Esophagus muscularis mucosa (tissue), 4 donors: Measurements from ENCODE around the gene UBE2U. TPM values are rescaled to one million over a fixed set of nuclear protein-coding genes. Genes with fewer than 3 reads are reported as not detected.

ENCODE experiments used
- DNase-seq: peaks from one replicate; pipeline ENCODE4 v3.0.0-alpha.2; 2017; ENCODE audit errors: extremely low spot score
- H3K27ac ChIP-seq, 4 donors: fragments of 200-600 bp; sonication (generic); replicated peaks in 1 of 4; 1 replicate in 3 of 4; 2 replicates in 1 of 4; pipeline ENCODE4 v1.5.1; 2016 to 2019; ENCODE audit warnings: mild to moderate bottlenecking in 1 of 4
- H3K27me3 ChIP-seq, 4 donors: fragments of 200-600 bp; sonication (generic); one replicate each; pipeline versions ENCODE4 v1.5.1 to v1.6.0; 2016 to 2019
- H3K36me3 ChIP-seq, 4 donors: fragments of 200-600 bp; sonication (generic); one replicate each; pipeline ENCODE4 v1.5.1; 2016 to 2019
- H3K4me1 ChIP-seq, 4 donors: fragments of 200-600 bp; sonication (generic); one replicate each; pipeline ENCODE4 v1.5.1; 2016 to 2019
- H3K4me3 ChIP-seq, 4 donors: fragments of 200-600 bp; sonication (generic); 1 replicate in 2 of 4; 2 replicates in 2 of 4; pipeline ENCODE4 v1.5.1; 2016 to 2019; ENCODE audit warnings: mild to moderate bottlenecking in 4 of 4, moderate library complexity in 1 of 4
- H3K9me3 ChIP-seq, 4 donors: fragments of 200-600 bp; sonication (generic); 1 replicate in 3 of 4; 2 replicates in 1 of 4; pipeline ENCODE4 v1.5.1; 2016 to 2019
- EP300 ChIP-seq: sonication (generic); formaldehyde crosslinking; IDR thresholded peaks from one replicate; pipeline ENCODE4 v1.6.1; 2017; ENCODE audit warnings: antibody characterized with exemption
- POLR2A ChIP-seq: fragments of 450-650 bp; IDR thresholded peaks from one replicate; pipeline ENCODE4 v1.6.1; 2017; ENCODE audit warnings: antibody characterized with exemption, moderate library complexity, mild to moderate bottlenecking, low read depth
- POLR2AphosphoS5 ChIP-seq, 2 donors: sonication (generic); formaldehyde crosslinking; IDR thresholded peaks; one replicate each; pipeline ENCODE4 v1.6.1; 2017; ENCODE audit warnings: antibody characterized with exemption in 2 of 2
- WGBS: methylation state at CpG from one replicate; pipeline ENCODE4 v1.1.5; 2018; 5-methylcytosine and 5-hydroxymethylcytosine counted together
- intact Hi-C: fragments of 100-400 bp; cut with DNase I; formaldehyde crosslinking; loops from one replicate; pipeline ENCODE4 v1.15.1; 2023
- total RNA-seq, 4 donors: library from RNA; depleted of rRNA; stranded (reverse); fragments of >200 nt; gene quantifications; one replicate each; pipeline versions ENCODE4 v1.1.0 to v1.2.1, GENCODE V29; 2016
- TF ChIP-seq, protein P1 (sequence below), 3 experiments: fragments of 200-600 bp in 2 of 3; fragments of 450-650 bp in 1 of 3; sonication (generic) in 2 of 3; IDR thresholded peaks; one replicate each; pipeline ENCODE4 v1.5.1; 2017 to 2019; ENCODE audit warnings: antibody characterized with exemption in 3 of 3, mild to moderate bottlenecking in 2 of 3, moderate library complexity in 1 of 3

The UBE2U gene
- total RNA-seq, 4 donors from 2014 or later, result not detected

DNA sequence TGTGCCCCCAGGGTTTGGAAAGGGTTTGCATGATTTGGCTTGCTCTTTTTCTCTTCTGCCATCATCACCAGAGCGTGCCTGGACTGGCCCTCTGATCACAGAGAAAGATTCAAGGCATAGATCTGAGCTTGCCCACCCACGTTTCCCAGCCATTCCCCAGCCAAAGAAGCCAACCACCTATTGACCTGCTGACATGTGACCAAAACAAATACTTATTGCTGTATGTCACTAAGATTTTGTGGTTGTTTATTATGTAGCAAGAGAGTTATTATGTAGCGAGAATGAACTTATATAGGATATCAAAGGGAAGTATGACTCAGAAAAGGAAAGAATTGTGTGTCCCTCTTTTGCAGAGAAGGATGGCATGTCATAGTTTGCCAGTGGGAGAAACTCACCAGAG is 59.9 kb downstream of the UBE2U start:
- TF ChIP-seq POLR2A (no peak), EP300 (no peak), POLR2AphosphoS5 (IDR thresholded peaks at IDR 0.05) (no peak)
- TF ChIP-seq, protein P1, sequence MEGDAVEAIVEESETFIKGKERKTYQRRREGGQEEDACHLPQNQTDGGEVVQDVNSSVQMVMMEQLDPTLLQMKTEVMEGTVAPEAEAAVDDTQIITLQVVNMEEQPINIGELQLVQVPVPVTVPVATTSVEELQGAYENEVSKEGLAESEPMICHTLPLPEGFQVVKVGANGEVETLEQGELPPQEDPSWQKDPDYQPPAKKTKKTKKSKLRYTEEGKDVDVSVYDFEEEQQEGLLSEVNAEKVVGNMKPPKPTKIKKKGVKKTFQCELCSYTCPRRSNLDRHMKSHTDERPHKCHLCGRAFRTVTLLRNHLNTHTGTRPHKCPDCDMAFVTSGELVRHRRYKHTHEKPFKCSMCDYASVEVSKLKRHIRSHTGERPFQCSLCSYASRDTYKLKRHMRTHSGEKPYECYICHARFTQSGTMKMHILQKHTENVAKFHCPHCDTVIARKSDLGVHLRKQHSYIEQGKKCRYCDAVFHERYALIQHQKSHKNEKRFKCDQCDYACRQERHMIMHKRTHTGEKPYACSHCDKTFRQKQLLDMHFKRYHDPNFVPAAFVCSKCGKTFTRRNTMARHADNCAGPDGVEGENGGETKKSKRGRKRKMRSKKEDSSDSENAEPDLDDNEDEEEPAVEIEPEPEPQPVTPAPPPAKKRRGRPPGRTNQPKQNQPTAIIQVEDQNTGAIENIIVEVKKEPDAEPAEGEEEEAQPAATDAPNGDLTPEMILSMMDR (IDR thresholded peaks at IDR 0.05), result no peak
- no peak overlapping the region for H3K27ac ChIP-seq
- intact Hi-C loops, result no loop called here
- 98% methylated on average over 3 of the region's 3 CpGs for WGBS
- no peaks in the 10 kb centered on the region for H3K27me3 ChIP-seq
- no peaks in the 10 kb centered on the region for H3K4me1 ChIP-seq
- H3K36me3 ChIP-seq, result no peaks in the 10 kb centered on the region
- no peaks in the 10 kb centered on the region for H3K9me3 ChIP-seq
- DNase-seq, result no peak
- no peak overlapping the region for H3K4me3 ChIP-seq

DNA sequence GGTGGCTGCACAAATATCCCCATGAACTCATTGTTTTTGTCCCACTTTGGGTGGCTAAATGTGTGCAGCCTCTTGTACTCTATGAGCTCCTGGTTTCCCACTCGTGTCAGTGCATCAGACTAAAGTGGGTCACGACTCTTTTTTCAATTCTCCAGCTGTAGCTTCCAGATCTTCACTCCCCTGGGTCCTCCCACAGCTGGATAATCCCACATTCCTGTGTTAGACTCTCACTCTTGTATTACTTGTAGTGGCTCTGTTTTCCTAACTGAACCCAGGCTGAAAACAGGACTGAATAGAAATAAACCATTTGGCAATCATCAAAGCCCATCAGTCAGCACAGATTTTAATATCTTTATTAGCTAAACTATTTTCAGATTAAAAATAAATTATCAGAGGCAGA is 60.4 kb downstream of the UBE2U start:
- WGBS, result 75% methylated on average over 2 of the region's 2 CpGs

DNA sequence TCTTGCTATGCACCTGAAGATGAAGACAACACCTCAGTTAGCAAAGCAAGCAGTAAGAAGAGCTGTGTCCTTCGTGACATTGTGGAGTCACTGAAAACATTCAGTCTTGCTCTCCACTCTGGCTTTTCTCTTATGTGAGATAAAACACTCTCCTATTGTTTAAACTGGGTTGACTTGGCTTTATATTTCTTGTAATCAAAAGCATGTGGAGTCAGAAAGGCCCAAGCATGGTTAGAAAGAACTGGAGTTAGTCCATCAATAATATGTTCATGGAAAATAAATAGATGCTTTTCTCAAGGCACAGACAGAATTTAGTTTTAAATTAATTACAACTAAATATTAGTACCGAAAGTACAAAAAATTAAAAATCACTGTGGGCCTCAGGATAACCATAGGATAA is 61.7 kb downstream of the UBE2U start:
- 67% methylated on average over 2 of the region's 2 CpGs for WGBS

More for the DNA sequence above, 60.4 kb downstream of the UBE2U start:
- DNase-seq, result no peak
- intact Hi-C loops, result no loop called here
- Histone ChIP-seq H3K36me3 (no peaks in the 10 kb centered on the region), H3K4me1 (peaks cover 1 to 2% (median 1%) of the 10 kb centered on the region in 4 donors), H3K27ac (no peak overlapping the region), H3K4me3 (no peak overlapping the region), H3K27me3 (no peaks in the 10 kb centered on the region), H3K9me3 (no peaks in the 10 kb centered on the region)
- no peak for TF ChIP-seq POLR2A
- TF ChIP-seq, protein P1 (IDR thresholded peaks at IDR 0.05), result no peak

DNA sequence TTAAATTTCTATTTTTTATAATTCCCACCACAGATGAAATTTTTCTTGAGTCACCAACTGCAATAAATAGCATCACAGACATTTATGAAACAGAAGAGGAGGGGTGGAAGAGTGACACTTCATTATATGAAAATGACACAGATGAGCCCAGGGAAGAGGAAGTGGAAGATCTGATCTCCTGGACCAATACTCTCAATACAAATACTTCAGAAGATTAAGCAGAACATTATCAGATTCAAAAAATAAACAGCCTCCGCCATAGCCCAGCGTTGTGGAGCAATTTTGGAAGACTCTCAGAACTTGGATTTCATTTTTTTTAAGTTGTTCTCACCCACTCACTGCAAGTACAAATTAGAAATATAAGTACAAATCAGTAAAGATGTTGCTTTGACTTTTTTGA is 63.6 kb downstream of the UBE2U start:
- H3K27me3 ChIP-seq, result no peaks in the 10 kb centered on the region
- H3K9me3 ChIP-seq, result no peaks in the 10 kb centered on the region
- no peak for DNase-seq
- no peak overlapping the region for H3K4me3 ChIP-seq
- WGBS, result 85% methylated on average over 2 of the region's 2 CpGs
- intact Hi-C loops, result loop anchor here (5.0 kb wide), 2 partner anchors 410 to 555 kb away; no protein-coding TSS in a partner anchor
- peaks cover 3 to 6% (median 4%) of the 10 kb centered on the region in 4 donors for H3K4me1 ChIP-seq
- H3K36me3 ChIP-seq, result no peaks in the 10 kb centered on the region
- TF ChIP-seq POLR2A (no peak), EP300 (no peak), POLR2AphosphoS5 (IDR thresholded peaks at IDR 0.05) (no peak)
- TF ChIP-seq, protein P1 (IDR thresholded peaks at IDR 0.05), result no peak
- H3K27ac ChIP-seq, result no peak overlapping the region

More for the DNA sequence above, 61.7 kb downstream of the UBE2U start:
- Histone ChIP-seq H3K4me3 (no peak overlapping the region), H3K4me1 (peaks cover 3 to 6% (median 4%) of the 10 kb centered on the region in 4 donors), H3K27ac (no peak overlapping the region), H3K9me3 (no peaks in the 10 kb centered on the region), H3K27me3 (no peaks in the 10 kb centered on the region), H3K36me3 (no peaks in the 10 kb centered on the region)
- intact Hi-C loops, result loop anchor here (5.0 kb wide), 2 partner anchors 412 to 557 kb away; no protein-coding TSS in a partner anchor
- TF ChIP-seq, protein P1 (IDR thresholded peaks at IDR 0.05), result no peak
- no peak for TF ChIP-seq POLR2AphosphoS5 (IDR thresholded peaks at IDR 0.05)
- no peak for TF ChIP-seq EP300
- TF ChIP-seq POLR2A, result no peak
- DNase-seq, result no peak
